HG02852 (cell line): ENCODE measurements around the gene PPA1.
"Not testable (repeated sequence)": the region's sequence is repeated elsewhere in the genome, so short reads cannot be mapped to it uniquely, and the experiment has no call there.

Experiments used
- ATAC-seq: cut with Tn5 transposase; IDR thresholded peaks from one replicate; pipeline ENCODE4 v1.9.1; 2021; ENCODE audit warnings: mild to moderate bottlenecking, moderate library complexity; ENCODE audit not compliant: unreplicated experiment

Gene PPA1

GRCh38 chr10:70175516-70175915 lies 57.7 kb downstream of the PPA1 start:
- no peak for ATAC-seq

GRCh38 chr10:70174058-70174741 lies 59.0 kb downstream of the PPA1 start:
- no peak for ATAC-seq

- ATAC-seq = peak; percentile 16
Observed at GRCh38 chr10:70169649-70170364, 63.4 kb downstream of the PPA1 start.

- no peak for ATAC-seq
Observed at GRCh38 chr10:70169011-70169410, 64.2 kb downstream of the PPA1 start.

- ATAC-seq = no peak
Observed at GRCh38 chr10:70167246-70167645, 66.0 kb downstream of the PPA1 start.

- ATAC-seq = no peak
Observed at GRCh38 chr10:70166394-70166793, 66.8 kb downstream of the PPA1 start.

GRCh38 chr10:70164163-70164562 lies 69.1 kb downstream of the PPA1 start:
- ATAC-seq = no peak

GRCh38 chr10:70163448-70163847 lies 69.8 kb downstream of the PPA1 start:
- ATAC-seq = no peak

- peak; percentile 93 for ATAC-seq
Observed at GRCh38 chr10:70162892-70163201, 70.4 kb downstream of the PPA1 start.

- no peak for ATAC-seq
Observed at GRCh38 chr10:70162151-70162891, 70.9 kb downstream of the PPA1 start.

GRCh38 chr10:70160798-70161197 lies 72.4 kb downstream of the PPA1 start:
- ATAC-seq = no peak

GRCh38 chr10:70159366-70159765 lies 73.9 kb downstream of the PPA1 start:
- not testable (repeated sequence) for ATAC-seq

- ATAC-seq = no peak
Observed at GRCh38 chr10:70158113-70158512, 75.1 kb downstream of the PPA1 start.

- ATAC-seq = no peak
Observed at GRCh38 chr10:70155255-70155838, 77.9 kb downstream of the PPA1 start.
